SIG-M5 (cell line): ENCODE results near the gene KCND3.

Source experiments
- DNase-seq: peaks from one replicate; lab custom pipeline; 2025; lab: John Stamatoyannopoulos, UW

The KCND3 gene

GRCh38 chr1:111848852-111849545 is 140.5 kb downstream of the KCND3 start:
- DNase-seq: no peak

- DNase-seq: no peak
Measured at GRCh38 chr1:111847466-111847865, 142.0 kb downstream of the KCND3 start.

- no peak for DNase-seq
Measured at GRCh38 chr1:111846842-111847241, 142.6 kb downstream of the KCND3 start.

GRCh38 chr1:111843177-111843576 is 146.3 kb downstream of the KCND3 start:
- no peak for DNase-seq

- DNase-seq: no peak
Measured at GRCh38 chr1:111842411-111842810, 147.1 kb downstream of the KCND3 start.

- DNase-seq: no peak
Measured at GRCh38 chr1:111841746-111842145, 147.7 kb downstream of the KCND3 start.

GRCh38 chr1:111841189-111841588 is 148.3 kb downstream of the KCND3 start:
- DNase-seq: no peak

- DNase-seq: no peak
Measured at GRCh38 chr1:111837393-111837792, 152.1 kb downstream of the KCND3 start.

- no peak for DNase-seq
Measured at GRCh38 chr1:111836111-111836510, 153.4 kb downstream of the KCND3 start.

GRCh38 chr1:111835514-111835913 is 154.0 kb downstream of the KCND3 start:
- DNase-seq: no peak

- no peak for DNase-seq
Measured at GRCh38 chr1:111834956-111835355, 154.5 kb downstream of the KCND3 start.

GRCh38 chr1:111833334-111833733 is 156.1 kb downstream of the KCND3 start:
- no peak for DNase-seq

- no peak for DNase-seq
Measured at GRCh38 chr1:111832521-111833155, 156.8 kb downstream of the KCND3 start.

- no peak for DNase-seq
Measured at GRCh38 chr1:111831153-111831552, 158.3 kb downstream of the KCND3 start.

- no peak for DNase-seq
Measured at GRCh38 chr1:111827946-111828345, 161.5 kb downstream of the KCND3 start.

GRCh38 chr1:111826278-111826677 is 163.2 kb downstream of the KCND3 start:
- no peak for DNase-seq

- no peak for DNase-seq
Measured at GRCh38 chr1:111825217-111825616, 164.3 kb downstream of the KCND3 start.

GRCh38 chr1:111822138-111822537 is 167.3 kb downstream of the KCND3 start:
- no peak for DNase-seq

- no peak for DNase-seq
Measured at GRCh38 chr1:111821121-111821745, 168.2 kb downstream of the KCND3 start.

GRCh38 chr1:111819566-111820263 is 169.8 kb downstream of the KCND3 start:
- DNase-seq: no peak

- no peak for DNase-seq
Measured at GRCh38 chr1:111818546-111818945, 170.9 kb downstream of the KCND3 start.

GRCh38 chr1:111818081-111818480 is 171.4 kb downstream of the KCND3 start:
- no peak for DNase-seq

GRCh38 chr1:111814642-111815041 is 174.8 kb downstream of the KCND3 start:
- DNase-seq: no peak
